RPMI7951 (cell line): ENCODE results near the gene KRTCAP2. TPM values are rescaled to one million over a fixed set of nuclear protein-coding genes. Genes with fewer than 3 reads are reported as not detected.

Source experiments
- DNase-seq: peaks from one replicate; pipeline ENCODE4 v3.0.0-alpha.2; 2012; ENCODE audit warnings: low read depth
- total RNA-seq: library from RNA; depleted of rRNA; stranded (reverse); fragments of >200 nt; shearing (Covaris generic); gene quantifications from 2 replicates; pipeline ENCODE4 v1.2.3, GENCODE V29; 2014

The KRTCAP2 gene
- total RNA-seq, 1 experiment from 2014 or later, result 172 TPM

DNA sequence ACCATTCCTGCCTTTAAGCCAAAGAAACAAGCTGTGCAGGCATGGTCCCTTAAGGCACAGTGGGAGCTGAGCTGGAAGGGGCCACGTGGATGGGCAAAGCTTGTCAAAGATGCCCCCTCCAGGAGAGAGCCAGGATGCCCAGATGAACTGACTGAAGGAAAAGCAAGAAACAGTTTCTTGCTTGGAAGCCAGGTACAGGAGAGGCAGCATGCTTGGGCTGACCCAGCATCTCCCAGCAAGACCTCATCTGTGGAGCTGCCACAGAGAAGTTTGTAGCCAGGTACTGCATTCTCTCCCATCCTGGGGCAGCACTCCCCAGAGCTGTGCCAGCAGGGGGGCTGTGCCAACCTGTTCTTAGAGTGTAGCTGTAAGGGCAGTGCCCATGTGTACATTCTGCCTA, 38.8 kb downstream of the KRTCAP2 start:
- DNase-seq, result no peak

GRCh38 chr1:155133799-155134281, 39.3 kb downstream of the KRTCAP2 start:
- no peak for DNase-seq

GRCh38 chr1:155131856-155132255, 41.2 kb downstream of the KRTCAP2 start:
- no peak for DNase-seq

DNA sequence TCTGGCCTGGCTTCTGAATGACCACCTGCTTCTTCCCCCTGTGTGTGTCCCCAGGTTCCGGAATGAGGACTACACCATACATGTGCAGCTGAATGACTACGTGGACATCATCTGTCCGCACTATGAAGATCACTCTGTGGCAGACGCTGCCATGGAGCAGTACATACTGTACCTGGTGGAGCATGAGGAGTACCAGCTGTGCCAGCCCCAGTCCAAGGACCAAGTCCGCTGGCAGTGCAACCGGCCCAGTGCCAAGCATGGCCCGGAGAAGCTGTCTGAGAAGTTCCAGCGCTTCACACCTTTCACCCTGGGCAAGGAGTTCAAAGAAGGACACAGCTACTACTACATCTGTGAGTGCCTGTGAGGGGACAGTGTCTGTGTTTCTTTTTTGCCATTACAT, 41.8 kb downstream of the KRTCAP2 start:
- DNase-seq, result no peak

DNA sequence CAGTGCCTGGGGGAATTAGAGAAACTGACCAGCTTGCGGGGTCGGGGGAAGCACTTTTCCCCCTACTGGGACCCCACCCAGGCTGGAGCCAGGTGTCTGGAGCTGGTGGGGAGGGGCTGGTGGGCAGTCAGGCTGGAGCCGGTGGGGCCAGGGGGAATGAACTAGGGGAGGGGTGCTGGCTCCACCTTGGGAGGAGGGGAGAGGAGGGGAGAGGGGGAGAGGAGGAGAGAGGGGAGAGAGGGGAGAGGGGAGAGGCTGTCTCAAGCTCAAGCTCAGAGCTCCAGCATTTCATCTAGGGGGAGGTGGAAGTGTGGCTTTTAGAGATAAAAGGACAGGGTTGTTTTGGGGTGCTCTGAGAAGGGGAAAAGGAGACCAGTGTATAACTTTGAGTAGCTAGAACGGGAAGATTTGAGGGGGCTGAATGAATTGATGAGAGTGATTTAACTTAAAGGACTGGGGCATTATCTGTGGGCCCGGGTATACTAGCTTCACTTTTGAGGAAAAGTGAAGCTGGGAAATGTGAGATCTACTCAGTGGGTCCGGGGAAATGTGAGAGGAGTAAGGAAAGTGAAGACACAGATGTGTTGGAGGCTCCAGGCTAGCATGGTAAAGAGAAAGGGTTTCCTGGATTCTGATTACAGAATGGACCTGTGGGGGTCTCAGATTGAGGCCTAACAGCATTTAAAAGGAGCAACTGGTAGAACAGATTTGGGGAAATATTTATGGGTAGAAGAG, 42.7 kb downstream of the KRTCAP2 start:
- DNase-seq, result no peak

DNA sequence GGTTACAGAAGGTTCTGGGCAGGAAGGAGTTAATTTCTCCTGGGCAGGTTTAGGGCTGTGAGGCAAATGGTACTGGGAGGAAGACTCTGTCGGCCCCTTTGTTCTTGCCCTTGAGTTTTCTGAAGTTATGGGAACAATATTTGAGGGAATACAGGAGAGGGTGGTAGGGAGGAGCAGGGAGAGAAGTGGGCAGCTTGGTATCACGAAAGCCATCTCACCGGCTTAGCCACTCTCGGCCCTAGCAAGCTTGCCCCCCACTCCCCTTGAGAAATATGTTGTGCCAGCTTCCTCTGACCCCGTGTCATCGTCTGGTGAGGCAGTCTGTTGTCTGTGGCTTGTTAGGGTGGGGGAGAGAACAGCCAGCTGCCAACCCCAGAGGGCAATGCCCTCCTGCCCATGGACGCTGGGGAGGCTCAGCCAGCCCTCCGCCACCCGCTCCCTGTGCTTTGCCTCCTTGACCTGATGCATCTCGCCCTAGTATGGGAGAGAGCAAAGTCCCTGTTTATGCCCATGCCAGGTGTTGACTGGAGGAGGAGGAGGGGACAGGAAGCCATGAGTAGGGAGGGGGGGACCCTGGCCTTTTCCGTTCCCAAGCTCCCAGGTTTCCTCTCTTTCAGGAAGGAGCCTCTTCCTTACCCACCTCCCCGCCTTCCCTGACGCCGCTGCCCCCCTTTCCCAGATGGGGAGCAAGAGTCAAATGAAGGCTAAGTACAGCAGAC, 44.2 kb downstream of the KRTCAP2 start:
- no peak for DNase-seq

DNA sequence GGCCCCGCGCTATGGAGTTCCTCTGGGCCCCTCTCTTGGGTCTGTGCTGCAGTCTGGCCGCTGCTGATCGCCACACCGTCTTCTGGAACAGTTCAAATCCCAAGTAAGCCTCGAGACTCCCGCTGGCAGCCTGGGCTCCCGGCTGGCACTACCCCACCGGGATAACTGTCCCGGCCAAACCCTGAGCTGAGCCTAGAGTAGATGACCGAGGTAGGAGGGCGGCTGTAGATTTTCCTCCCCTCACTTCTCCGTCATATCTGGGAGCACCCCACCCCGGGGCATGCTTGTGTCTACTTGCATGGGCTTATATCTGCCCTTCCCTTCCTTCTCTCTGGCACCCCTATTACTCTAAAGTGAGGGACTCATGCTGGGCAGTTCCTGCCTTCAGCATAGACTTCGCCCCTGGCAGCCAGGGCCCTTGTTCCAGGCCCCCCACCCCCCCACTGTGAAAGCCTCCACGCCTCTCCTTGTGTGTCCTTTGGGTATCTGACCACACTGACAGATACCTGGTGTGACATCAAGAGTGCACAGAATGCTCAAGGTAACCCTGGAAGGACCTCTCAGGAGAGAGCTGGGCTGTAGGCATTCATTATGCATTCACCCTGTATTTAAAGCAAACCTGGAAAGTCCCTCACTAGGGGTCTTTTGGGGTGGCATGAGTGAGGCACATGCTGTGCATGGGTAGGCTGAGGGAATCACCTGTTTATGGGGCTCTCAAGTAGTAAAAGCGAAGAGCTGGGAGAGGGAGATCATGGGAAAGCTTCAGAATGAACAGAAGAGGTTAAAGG, 44.9 kb downstream of the KRTCAP2 start:
- DNase-seq, result no peak

- DNase-seq, result peak; percentile 35
These were observed 45.8 kb downstream of the KRTCAP2 start, which contains the start of gene EFNA1 for GRCh38 chr1:155127105-155127966. Gene EFNA1 (plus strand): TSS chr1:155127876. CDS start chr1:155127978, 102 bp downstream.

GRCh38 chr1:155126556-155127104, 46.5 kb downstream of the KRTCAP2 start:
- DNase-seq, result peak; percentile 17

GRCh38 chr1:155125946-155126555, 47.1 kb downstream of the KRTCAP2 start:
- DNase-seq, result peak; percentile 24

- no peak for DNase-seq
These were observed 47.6 kb downstream of the KRTCAP2 start for GRCh38 chr1:155125511-155125945.

GRCh38 chr1:155124503-155125463, 48.3 kb downstream of the KRTCAP2 start:
- DNase-seq, result peak; percentile 74

GRCh38 chr1:155123801-155124200, 49.3 kb downstream of the KRTCAP2 start:
- no peak for DNase-seq

- DNase-seq, result no peak
These were observed 50.8 kb downstream of the KRTCAP2 start for GRCh38 chr1:155122308-155122707.

GRCh38 chr1:155121249-155121648, 51.9 kb downstream of the KRTCAP2 start:
- no peak for DNase-seq

DNA sequence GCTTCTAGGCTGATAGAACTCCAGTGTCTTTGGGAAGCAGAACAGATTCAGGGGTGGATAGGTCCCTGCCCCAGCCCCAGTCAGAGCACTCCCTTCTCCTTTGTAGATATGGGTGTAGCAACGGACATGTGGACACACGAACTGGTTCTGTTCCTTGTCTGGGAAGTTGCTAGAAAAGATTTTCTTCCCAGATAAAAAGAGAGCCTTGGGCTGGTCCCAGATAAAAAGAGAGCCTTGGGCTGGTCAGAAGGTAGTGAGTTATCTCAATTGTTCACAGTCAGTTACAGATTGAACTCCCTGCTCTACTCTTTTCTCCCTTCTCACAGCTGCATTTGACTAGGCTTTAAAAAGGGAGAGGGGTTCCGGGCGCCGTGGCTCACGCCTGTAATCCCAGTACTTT, 52.9 kb downstream of the KRTCAP2 start:
- no peak for DNase-seq
